ENCODE measurements around the gene UTF1.
A peak's percentile ranks its signal among the peaks of the same experiment; 100 is the strongest.
"Not testable (repeated sequence)": the region's sequence is repeated elsewhere in the genome, so short reads cannot be mapped to it uniquely, and the experiment has no call there.

UTF1 gene

GRCh38 chr10:133210398-133211140 lies 19.4 kb upstream of the UTF1 start:
- DNase-seq, result no peak

- no peak for DNase-seq
Measured at GRCh38 chr10:133211141-133211830, 18.7 kb upstream of the UTF1 start.

- DNase-seq, result no peak
Measured at GRCh38 chr10:133211959-133212852, 17.8 kb upstream of the UTF1 start.

- DNase-seq, result no peak
Measured at GRCh38 chr10:133212853-133213494, 17.0 kb upstream of the UTF1 start.

- DNase-seq, result no peak
Measured at GRCh38 chr10:133213641-133214467, 16.2 kb upstream of the UTF1 start.

GRCh38 chr10:133214468-133215410 lies 15.3 kb upstream of the UTF1 start:
- no peak for DNase-seq

GRCh38 chr10:133215586-133215985 lies 14.4 kb upstream of the UTF1 start:
- no peak for DNase-seq

GRCh38 chr10:133216776-133217175 lies 13.2 kb upstream of the UTF1 start:
- DNase-seq, result no peak

GRCh38 chr10:133217800-133218589 lies 12.0 kb upstream of the UTF1 start:
- no peak for DNase-seq

- DNase-seq, result no peak
Measured at GRCh38 chr10:133218891-133219290, 11.1 kb upstream of the UTF1 start.

- no peak for DNase-seq
Measured at GRCh38 chr10:133219782-133220181, 10.2 kb upstream of the UTF1 start.

GRCh38 chr10:133221331-133221730 lies 8.7 kb upstream of the UTF1 start:
- DNase-seq, result no peak

GRCh38 chr10:133221756-133222155 lies 8.3 kb upstream of the UTF1 start:
- DNase-seq, result not testable (repeated sequence)

GRCh38 chr10:133224076-133224475 lies 5.9 kb upstream of the UTF1 start:
- DNase-seq, result no peak

- no peak for DNase-seq
Measured at GRCh38 chr10:133224756-133225372, 5.2 kb upstream of the UTF1 start.

GRCh38 chr10:133225707-133226191 lies 4.3 kb upstream of the UTF1 start:
- DNase-seq, result peak; percentile 66

- peak; percentile 39 for DNase-seq
Measured at GRCh38 chr10:133226251-133226808, 3.7 kb upstream of the UTF1 start.

- DNase-seq, result no peak
Measured at GRCh38 chr10:133227256-133227655, 2.8 kb upstream of the UTF1 start.

Data from activated CD4-positive, alpha-beta T cell treated with anti-CD3 and anti-CD28 coated beads, Interleukin-2, amount 50 U/mL, for 16 hours (primary cell).